GM12878 (cell line): ENCODE measurements around the gene FAM185A.

Experiments used
- MXI1 ChIP-seq: fragments of 150-350 bp; IDR thresholded peaks from 2 replicates; pipeline ENCODE4 v1.6.1; 2011; ENCODE audit warnings: low read depth, mild to moderate bottlenecking, inconsistent platforms, low read length, improper control_type of control experiment
- POLR2A ChIP-seq: IDR thresholded peaks from 2 replicates; pipeline ENCODE4 v1.6.1; 2011; ENCODE audit warnings: low read depth, mild to moderate bottlenecking, low read length
- POLR2AphosphoS5 ChIP-seq: IDR thresholded peaks from 2 replicates; pipeline ENCODE4 v1.6.1; 2011; ENCODE audit warnings: mild to moderate bottlenecking, low read length, inconsistent platforms
- REST ChIP-seq: IDR thresholded peaks from 2 replicates; pipeline ENCODE4 v1.6.1; 2012; ENCODE audit warnings: mild to moderate bottlenecking, low read depth, low read length
- YY1 ChIP-seq: IDR thresholded peaks from 2 replicates; pipeline ENCODE4 v1.6.1; 2011; ENCODE audit warnings: low read depth, mild to moderate bottlenecking, low read length
- ZZZ3 ChIP-seq: IDR thresholded peaks from 2 replicates; pipeline ENCODE4 v1.6.1; 2011; ENCODE audit warnings: low read depth; ENCODE audit not compliant: control insufficient read depth, insufficient read length

GRCh38 chr7:102841290-102841689 lies 92.5 kb downstream of the FAM185A start:
- no peak for TF ChIP-seq YY1
- no peak for TF ChIP-seq REST
- TF ChIP-seq POLR2A = no peak
- no peak for TF ChIP-seq POLR2AphosphoS5
- TF ChIP-seq MXI1 = no peak
- no peak for TF ChIP-seq ZZZ3
